Loucy (cell line): ENCODE results near the gene TAF11L9.
"Not testable (repeated sequence)": the region's sequence is repeated elsewhere in the genome, so short reads cannot be mapped to it uniquely, and the experiment has no call there.

Experiments used
- H2AFZ ChIP-seq: fragments of 200-600 bp; sonication (generic); 2 replicates; pipeline ENCODE4 v1.6.0; 2016; ENCODE audit warnings: antibody characterized with exemption, mild to moderate bottlenecking, low read length, moderate library complexity
- H3F3A ChIP-seq: fragments of 200-600 bp; 2 replicates; pipeline ENCODE4 v1.6.0; 2016; ENCODE audit warnings: antibody characterized with exemption, low read depth, mild to moderate bottlenecking
- H3K27me3 ChIP-seq: fragments of 200-600 bp; sonication (generic); 2 replicates; pipeline ENCODE4 v1.6.1; 2014; ENCODE audit warnings: low read length, mild to moderate bottlenecking; ENCODE audit not compliant: insufficient read depth, poor library complexity, severe bottlenecking
- H3K36me3 ChIP-seq: fragments of 200-600 bp; sonication (generic); 2 replicates; pipeline ENCODE4 v1.6.1; 2016; ENCODE audit warnings: low read length; ENCODE audit not compliant: insufficient read depth
- H3K4me1 ChIP-seq: fragments of 200-600 bp; sonication (generic); 2 replicates; pipeline ENCODE4 v1.5.1; 2014; ENCODE audit warnings: low read length, mild to moderate bottlenecking; ENCODE audit not compliant: insufficient read depth, poor library complexity, severe bottlenecking
- H3K4me2 ChIP-seq: fragments of 200-600 bp; sonication (generic); 2 replicates; pipeline ENCODE4 v1.6.0; 2014; ENCODE audit warnings: antibody characterized with exemption, low read length, low read depth, mild to moderate bottlenecking; ENCODE audit not compliant: poor library complexity, severe bottlenecking
- H3K4me3 ChIP-seq: fragments of 200-600 bp; sonication (generic); 2 replicates; pipeline ENCODE4 v1.5.1; 2014; ENCODE audit warnings: low read length, mild to moderate bottlenecking, mixed read lengths; ENCODE audit not compliant: poor library complexity, severe bottlenecking
- H3K79me2 ChIP-seq: fragments of 200-600 bp; sonication (generic); 2 replicates; pipeline ENCODE4 v1.6.1; 2014; ENCODE audit warnings: low read length; ENCODE audit not compliant: insufficient read depth
- H3K9ac ChIP-seq: fragments of 200-600 bp; sonication (generic); 2 replicates; pipeline ENCODE4 v1.6.0; 2014; ENCODE audit warnings: mild to moderate bottlenecking, low read depth, low read length, moderate library complexity; ENCODE audit not compliant: poor library complexity, severe bottlenecking
- H3K9me2 ChIP-seq: fragments of 200-600 bp; sonication (generic); replicated peaks from 2 replicates; pipeline ENCODE4 v1.6.1; 2016; ENCODE audit warnings: low read depth, low read length, mixed read lengths
- H3K9me3 ChIP-seq: fragments of 200-600 bp; sonication (generic); 2 replicates; pipeline ENCODE4 v1.6.1; 2014; ENCODE audit warnings: mild to moderate bottlenecking, antibody characterized with exemption, low read length, low read depth; ENCODE audit not compliant: insufficient read depth
- H4K20me1 ChIP-seq: fragments of 200-600 bp; sonication (generic); 2 replicates; pipeline ENCODE4 v1.6.0; 2014; ENCODE audit warnings: antibody characterized with exemption, low read length, mild to moderate bottlenecking; ENCODE audit not compliant: insufficient read depth, poor library complexity, severe bottlenecking
- EZH2phosphoT487 ChIP-seq: fragments of 200-600 bp; IDR thresholded peaks from 2 replicates; pipeline ENCODE4 v1.6.1; 2018; ENCODE audit warnings: antibody characterized with exemption, mild to moderate bottlenecking, moderate library complexity, borderline replicate concordance
- TF ChIP-seq, protein P1 (sequence below): fragments of 200-600 bp; sonication (generic); conservative IDR thresholded peaks from 2 replicates; pipeline ENCODE4 v1.5.1; 2014; ENCODE audit warnings: mild to moderate bottlenecking, antibody characterized with exemption, low read length

The TAF11L9 gene

DNA sequence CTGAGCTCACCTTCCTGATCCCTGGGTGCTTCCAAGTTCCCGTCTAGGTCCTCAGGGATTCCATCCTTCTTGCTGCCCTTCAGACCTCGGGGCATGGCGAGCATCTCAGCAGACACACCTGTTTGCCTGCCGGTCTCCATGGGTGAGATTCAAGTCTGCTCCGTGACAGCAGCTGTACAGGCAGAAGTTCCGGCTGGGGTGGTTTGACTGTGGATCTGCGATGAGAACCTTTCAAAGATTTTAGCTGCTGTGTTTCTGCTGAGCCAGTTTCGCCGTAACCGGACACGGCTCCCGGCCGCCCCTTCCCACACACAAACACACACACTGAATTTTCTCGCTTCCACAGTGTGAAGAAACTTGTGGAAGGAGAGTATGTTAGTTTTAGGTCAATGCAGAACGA is at the start of gene TAF11L9:
Gene TAF11L9 (minus strand): TSS at position 140 of the 400 bp plus-strand sequence.
- not testable (repeated sequence) for H3F3A ChIP-seq, H4K20me1 ChIP-seq, H2AFZ ChIP-seq

DNA sequence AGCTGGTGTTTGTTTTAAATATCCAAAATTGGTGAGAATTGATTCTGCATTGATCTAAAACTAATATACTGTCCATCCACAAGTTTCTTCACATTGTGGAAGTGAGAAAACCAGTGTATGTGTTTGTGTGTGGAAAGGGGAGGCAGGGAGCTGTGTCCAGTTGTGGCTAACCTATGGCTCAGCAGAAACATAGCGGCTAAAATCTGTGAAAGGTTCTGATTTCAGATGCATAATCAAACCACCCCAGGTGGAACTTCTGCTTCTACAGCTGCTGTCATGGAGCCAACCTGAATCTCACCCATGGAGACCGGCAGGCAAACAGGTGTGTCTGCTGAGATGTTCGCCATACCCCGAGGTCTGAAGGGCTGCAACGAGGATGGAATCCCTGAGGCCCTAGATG is 40.0 kb upstream of the TAF11L9 start, which contains the start of gene TAF11L14:
Gene TAF11L14 (plus strand): TSS at position 301 of the 400 bp plus-strand sequence.
- H3K4me1 ChIP-seq, result no peaks in the 10 kb centered on the region
- no peak within 1 kb of the TSS for H3K4me3 ChIP-seq
- no peaks in the 10 kb centered on the region for H3K27me3 ChIP-seq
- H4K20me1 ChIP-seq, result no peaks in the 10 kb centered on the region
- no peaks in the 10 kb centered on the region for H3F3A ChIP-seq
- no peaks in the 10 kb centered on the region for H3K79me2 ChIP-seq
- no peak for TF ChIP-seq EZH2phosphoT487
- TF ChIP-seq, protein P1, sequence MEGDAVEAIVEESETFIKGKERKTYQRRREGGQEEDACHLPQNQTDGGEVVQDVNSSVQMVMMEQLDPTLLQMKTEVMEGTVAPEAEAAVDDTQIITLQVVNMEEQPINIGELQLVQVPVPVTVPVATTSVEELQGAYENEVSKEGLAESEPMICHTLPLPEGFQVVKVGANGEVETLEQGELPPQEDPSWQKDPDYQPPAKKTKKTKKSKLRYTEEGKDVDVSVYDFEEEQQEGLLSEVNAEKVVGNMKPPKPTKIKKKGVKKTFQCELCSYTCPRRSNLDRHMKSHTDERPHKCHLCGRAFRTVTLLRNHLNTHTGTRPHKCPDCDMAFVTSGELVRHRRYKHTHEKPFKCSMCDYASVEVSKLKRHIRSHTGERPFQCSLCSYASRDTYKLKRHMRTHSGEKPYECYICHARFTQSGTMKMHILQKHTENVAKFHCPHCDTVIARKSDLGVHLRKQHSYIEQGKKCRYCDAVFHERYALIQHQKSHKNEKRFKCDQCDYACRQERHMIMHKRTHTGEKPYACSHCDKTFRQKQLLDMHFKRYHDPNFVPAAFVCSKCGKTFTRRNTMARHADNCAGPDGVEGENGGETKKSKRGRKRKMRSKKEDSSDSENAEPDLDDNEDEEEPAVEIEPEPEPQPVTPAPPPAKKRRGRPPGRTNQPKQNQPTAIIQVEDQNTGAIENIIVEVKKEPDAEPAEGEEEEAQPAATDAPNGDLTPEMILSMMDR, result no peak
- no peak within 1 kb of the TSS for H3K9ac ChIP-seq
- no peak within 1 kb of the TSS for H2AFZ ChIP-seq
- H3K9me3 ChIP-seq, result no peaks in the 10 kb centered on the region; the same call in 1 of the 2 replicates
- H3K9me2 ChIP-seq, result no peaks in the 10 kb centered on the region
- H3K36me3 ChIP-seq, result no peaks in the 10 kb centered on the region
- H3K4me2 ChIP-seq, result no peak within 1 kb of the TSS

More for the DNA sequence above, at the start of gene TAF11L9:
- not testable (repeated sequence) for H3K79me2 ChIP-seq, H3K9me2 ChIP-seq, H3K4me1 ChIP-seq, H3K27me3 ChIP-seq, H3K4me3 ChIP-seq, H3K4me2 ChIP-seq, H3K9ac ChIP-seq, H3K36me3 ChIP-seq, H3K9me3 ChIP-seq

DNA sequence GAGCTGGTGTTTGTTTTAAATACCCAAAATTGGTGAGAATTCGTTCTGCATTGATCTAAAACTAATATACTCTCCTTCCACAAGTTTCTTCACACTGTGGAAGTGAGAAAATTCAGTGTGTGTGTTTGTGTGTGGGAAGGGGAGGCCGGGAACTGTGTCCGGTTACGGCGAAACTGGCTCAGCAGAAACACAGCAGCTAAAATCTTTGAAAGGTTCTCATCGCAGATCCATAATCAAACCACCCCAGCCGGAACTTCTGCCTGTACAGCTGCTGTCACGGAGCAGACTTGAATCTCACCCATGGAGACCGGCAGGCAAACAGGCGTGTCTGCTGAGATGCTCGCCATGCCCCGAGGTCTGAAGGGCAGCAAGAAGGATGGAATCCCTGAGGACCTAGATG is 37.6 kb upstream of the TAF11L9 start, which contains the start of gene TAF11L13:
Gene TAF11L13 (plus strand): TSS at position 301 of the 400 bp plus-strand sequence.
- H4K20me1 ChIP-seq, H3K4me1 ChIP-seq, H3K9ac ChIP-seq, H3K79me2 ChIP-seq, H3K4me2 ChIP-seq, H3K9me2 ChIP-seq, H3K9me3 ChIP-seq, H3F3A ChIP-seq, H3K4me3 ChIP-seq, H3K36me3 ChIP-seq, H2AFZ ChIP-seq, H3K27me3 ChIP-seq: not testable (repeated sequence)

DNA sequence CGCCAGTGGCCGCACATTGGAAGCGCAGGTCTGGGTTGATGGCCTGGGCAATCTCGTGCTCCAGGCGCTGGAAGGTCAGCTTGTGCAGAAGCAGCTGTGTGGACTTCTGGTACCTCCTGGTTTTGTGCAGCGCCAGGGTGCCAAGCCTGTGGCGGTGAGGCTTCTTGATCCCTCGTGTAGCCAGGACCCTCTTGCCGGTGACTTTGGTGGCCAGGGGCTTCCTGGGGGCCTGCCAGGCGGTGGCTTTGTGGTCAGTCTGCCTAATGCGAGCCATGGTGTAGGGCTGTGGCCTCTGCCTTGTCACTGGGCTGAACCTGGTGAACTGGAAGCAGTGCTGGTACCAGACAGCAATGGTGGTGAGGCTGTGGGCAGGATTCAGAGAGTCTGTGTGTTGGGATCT is 31.5 kb upstream of the TAF11L9 start:
- Histone ChIP-seq H3F3A (no peaks in the 10 kb centered on the region), H3K9me2 (no peaks in the 10 kb centered on the region), H4K20me1 (no peaks in the 10 kb centered on the region), H3K4me2 (no peak overlapping the region), H3K79me2 (no peaks in the 10 kb centered on the region), H3K9me3 (no peaks in the 10 kb centered on the region), H3K4me3 (no peak overlapping the region), H3K27me3 (no peaks in the 10 kb centered on the region), H3K4me1 (no peaks in the 10 kb centered on the region), H3K36me3 (no peaks in the 10 kb centered on the region), H2AFZ (no peak overlapping the region), H3K9ac (no peak overlapping the region)
- TF ChIP-seq, protein P1, result no peak
- no peak for TF ChIP-seq EZH2phosphoT487
